HEK293 (cell line): ENCODE results near the gene RNH1.

Experiments
- ATF2 ChIP-seq: fragments of 450-650 bp; formaldehyde crosslinking; IDR thresholded peaks from 2 replicates; pipeline ENCODE4 v1.5.1; 2016; ENCODE audit warnings: missing biosample characterization, missing genetic modification characterization, low read depth
- CTCF ChIP-seq: fragments of 450-650 bp; formaldehyde crosslinking; IDR thresholded peaks from 2 replicates; pipeline ENCODE4 v1.5.1; 2016; ENCODE audit warnings: missing biosample characterization, missing genetic modification characterization
- ZFP3 ChIP-seq: fragments of 450-650 bp; formaldehyde crosslinking; IDR thresholded peaks from 2 replicates; pipeline ENCODE4 v1.5.1; 2016; ENCODE audit warnings: low read depth, missing biosample characterization, missing genetic modification characterization
- ZNF121 ChIP-seq: fragments of 450-650 bp; formaldehyde crosslinking; IDR thresholded peaks from 2 replicates; pipeline ENCODE4 v1.5.1; 2016; ENCODE audit warnings: missing biosample characterization, missing genetic modification characterization
- ZNF146 ChIP-seq: fragments of 450-650 bp; formaldehyde crosslinking; IDR thresholded peaks from 2 replicates; pipeline ENCODE4 v1.5.1; 2016; ENCODE audit warnings: missing biosample characterization, missing genetic modification characterization
- ZNF184 ChIP-seq: fragments of 450-650 bp; IDR thresholded peaks from 2 replicates; pipeline ENCODE4 v1.5.1; 2018; ENCODE audit warnings: missing biosample characterization, mild to moderate bottlenecking, missing genetic modification characterization
- ZNF768 ChIP-seq: fragments of 450-650 bp; formaldehyde crosslinking; IDR thresholded peaks from 2 replicates; pipeline ENCODE4 v1.5.1; 2018; ENCODE audit warnings: missing biosample characterization, mild to moderate bottlenecking, missing genetic modification characterization
- ZSCAN16 ChIP-seq: fragments of 450-650 bp; formaldehyde crosslinking; IDR thresholded peaks from 2 replicates; pipeline ENCODE4 v1.5.1; 2016; ENCODE audit warnings: missing biosample characterization, missing genetic modification characterization
- ZSCAN4 ChIP-seq: fragments of 450-650 bp; formaldehyde crosslinking; IDR thresholded peaks from 2 replicates; pipeline ENCODE4 v1.5.1; 2017; ENCODE audit warnings: missing biosample characterization, missing genetic modification characterization

- TF ChIP-seq ATF2 (tag by site-specific recombination) (no peak), ZNF768 (tag by site-specific recombination) (no peak), ZSCAN4 (tag by site-specific recombination) (no peak), ZSCAN16 (no peak), CTCF (tag by site-specific recombination) (no peak), ZNF184 (tag by site-specific recombination) (no peak), ZNF121 (tag by site-specific recombination) (no peak), ZFP3 (no peak), ZNF146 (no peak)
Measured at GRCh38 chr11:451738-452137, 55.3 kb downstream of the RNH1 start.
